HG02852 (cell line): ENCODE results near the gene CHMP4A.
"Not testable (repeated sequence)": the region's sequence is repeated elsewhere in the genome, so short reads cannot be mapped to it uniquely, and the experiment has no call there.

Source experiments
- ATAC-seq: cut with Tn5 transposase; IDR thresholded peaks from one replicate; pipeline ENCODE4 v1.9.1; 2021; ENCODE audit warnings: mild to moderate bottlenecking, moderate library complexity; ENCODE audit not compliant: unreplicated experiment

CHMP4A gene

GRCh38 chr14:24247422-24247821, 34.1 kb upstream of the CHMP4A start:
- no peak for ATAC-seq

DNA sequence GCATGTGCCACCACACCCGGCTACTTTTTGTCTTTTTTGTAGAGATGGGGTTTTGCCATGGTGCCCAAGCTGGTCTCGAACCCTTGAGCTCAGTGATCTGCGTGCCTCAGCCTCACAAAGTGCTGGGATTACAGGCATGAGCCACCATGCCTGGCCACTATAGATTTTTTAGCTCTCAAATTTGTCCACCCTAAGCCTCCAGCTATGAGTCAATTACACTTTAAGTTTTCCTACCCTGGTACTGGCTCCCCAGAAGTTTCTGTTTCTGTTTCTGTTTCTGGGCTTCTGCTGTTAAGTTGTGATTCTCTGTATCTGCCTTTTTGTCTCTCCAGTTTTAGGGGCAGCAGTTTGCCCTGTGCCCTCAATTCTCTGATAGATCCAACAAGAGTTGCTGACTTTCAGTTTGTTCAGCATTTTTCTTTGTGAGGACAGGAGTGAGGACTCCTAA, 33.5 kb upstream of the CHMP4A start:
- ATAC-seq, result no peak

DNA sequence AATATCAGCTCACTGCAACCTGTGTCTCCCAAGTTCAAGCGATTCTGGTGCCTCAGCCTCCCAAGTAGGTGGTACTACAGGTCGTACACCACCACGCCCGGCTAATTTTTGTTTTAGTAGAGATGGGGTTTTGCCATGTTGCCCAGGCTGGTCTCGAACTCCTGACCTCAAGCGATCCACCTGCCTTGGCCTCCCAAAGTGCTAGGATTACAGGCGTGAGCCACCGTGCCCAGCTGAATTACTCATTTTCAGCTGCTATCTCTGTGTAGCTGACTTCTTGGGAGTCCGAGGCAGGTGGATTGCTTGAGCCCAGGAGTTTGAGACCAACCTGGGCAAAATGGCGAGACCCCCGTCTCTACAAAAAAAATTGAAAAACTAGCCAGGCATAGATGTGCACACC, 32.1 kb upstream of the CHMP4A start:
- not testable (repeated sequence) for ATAC-seq

DNA sequence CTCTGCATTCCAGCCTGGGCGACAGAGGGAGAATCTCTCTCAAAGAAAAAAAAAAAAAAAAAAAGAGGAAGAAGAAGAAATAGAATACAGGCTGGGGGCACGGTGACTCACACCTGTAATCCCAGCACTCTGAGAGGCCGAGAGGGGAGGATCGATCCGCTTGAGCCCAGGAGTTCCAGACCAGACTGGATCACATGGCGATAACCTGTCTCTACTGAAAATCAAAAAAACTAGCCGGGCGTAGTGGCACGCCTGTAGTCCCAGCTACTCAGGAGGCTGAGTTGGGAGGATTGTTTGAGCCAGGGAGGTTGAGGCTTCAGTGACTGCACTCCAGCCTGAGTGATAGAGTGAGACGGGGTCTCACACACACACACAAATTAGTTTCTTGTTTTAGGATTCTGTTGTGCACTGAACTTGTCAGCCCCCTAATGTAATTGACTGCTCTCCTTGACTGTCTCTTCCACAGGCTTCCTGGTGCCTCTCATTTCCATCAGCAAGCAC, 30.1 kb upstream of the CHMP4A start:
- no peak for ATAC-seq

DNA sequence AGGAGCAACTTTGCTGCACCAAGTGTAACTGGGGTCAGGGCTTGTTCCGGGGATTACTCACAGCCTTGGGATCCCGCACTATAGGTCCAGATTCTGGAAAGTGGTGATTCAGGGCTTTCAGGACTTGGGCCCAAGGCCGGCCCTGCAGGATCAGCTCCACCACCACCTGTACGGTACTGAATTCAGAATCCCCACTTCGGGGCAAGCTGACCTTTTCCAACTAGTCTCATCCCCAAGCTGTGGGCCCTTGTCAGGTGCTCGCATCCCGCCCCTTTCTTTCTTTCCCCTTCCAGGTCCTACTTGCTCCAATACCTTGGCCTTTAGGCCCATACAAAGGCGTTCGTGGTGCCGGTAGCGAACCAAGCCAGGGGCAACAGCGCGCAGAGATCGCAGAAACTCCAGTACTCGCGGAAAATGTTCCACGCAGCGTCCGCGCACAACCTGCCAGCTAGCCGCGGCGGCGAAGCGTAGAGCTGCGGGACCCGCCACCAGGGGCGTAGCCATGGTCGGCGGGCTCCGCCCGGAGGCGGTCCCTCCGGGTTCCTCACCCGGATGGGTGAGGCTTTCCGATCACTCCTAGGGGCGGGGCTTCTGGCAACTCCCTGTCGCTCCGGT, 28.6 kb upstream of the CHMP4A start:
- ATAC-seq, result peak; percentile 84

GRCh38 chr14:24240110-24240918, 27.0 kb upstream of the CHMP4A start:
- no peak for ATAC-seq

- no peak for ATAC-seq
Measured at GRCh38 chr14:24238527-24239037, 25.3 kb upstream of the CHMP4A start.

GRCh38 chr14:24238123-24238522, 24.8 kb upstream of the CHMP4A start:
- no peak for ATAC-seq

GRCh38 chr14:24237463-24237955, 24.2 kb upstream of the CHMP4A start:
- no peak for ATAC-seq

DNA sequence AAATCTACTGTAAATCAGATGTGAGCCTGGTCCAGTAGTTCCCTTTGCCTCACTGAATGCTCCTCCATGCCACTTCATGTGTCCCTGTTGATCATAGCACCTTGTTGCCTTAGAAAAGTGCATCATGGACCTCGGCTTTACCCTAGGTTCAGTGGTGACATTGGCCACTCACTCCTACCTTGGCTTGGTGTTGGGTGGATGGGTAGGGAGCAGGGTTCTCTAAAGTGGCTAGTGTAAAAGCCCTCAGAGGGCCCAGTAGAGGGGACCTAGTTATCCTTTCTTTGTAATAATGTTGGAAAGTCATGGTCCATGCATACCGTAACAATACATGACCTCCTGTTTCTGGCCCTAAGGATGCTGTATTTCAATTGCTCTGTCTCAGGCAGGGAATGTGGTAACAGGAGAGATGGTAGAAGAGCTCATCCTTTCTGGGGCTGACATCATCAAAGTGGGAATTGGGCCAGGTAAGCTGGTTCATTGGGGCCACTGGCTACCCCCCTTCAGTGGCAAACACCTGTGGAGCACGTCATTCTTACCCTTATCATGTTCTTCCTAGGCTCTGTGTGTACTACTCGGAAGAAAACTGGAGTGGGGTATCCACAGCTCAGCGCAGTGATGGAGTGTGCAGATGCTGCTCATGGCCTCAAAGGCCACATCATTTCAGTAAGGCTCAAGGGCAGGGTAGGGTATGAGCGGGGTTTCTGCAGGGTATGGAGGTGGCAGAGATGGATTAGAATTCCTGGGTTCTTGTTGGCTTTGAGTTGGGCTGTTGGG, 23.6 kb upstream of the CHMP4A start:
- no peak for ATAC-seq

- no peak for ATAC-seq
Measured at GRCh38 chr14:24235804-24236688, 22.8 kb upstream of the CHMP4A start.

DNA sequence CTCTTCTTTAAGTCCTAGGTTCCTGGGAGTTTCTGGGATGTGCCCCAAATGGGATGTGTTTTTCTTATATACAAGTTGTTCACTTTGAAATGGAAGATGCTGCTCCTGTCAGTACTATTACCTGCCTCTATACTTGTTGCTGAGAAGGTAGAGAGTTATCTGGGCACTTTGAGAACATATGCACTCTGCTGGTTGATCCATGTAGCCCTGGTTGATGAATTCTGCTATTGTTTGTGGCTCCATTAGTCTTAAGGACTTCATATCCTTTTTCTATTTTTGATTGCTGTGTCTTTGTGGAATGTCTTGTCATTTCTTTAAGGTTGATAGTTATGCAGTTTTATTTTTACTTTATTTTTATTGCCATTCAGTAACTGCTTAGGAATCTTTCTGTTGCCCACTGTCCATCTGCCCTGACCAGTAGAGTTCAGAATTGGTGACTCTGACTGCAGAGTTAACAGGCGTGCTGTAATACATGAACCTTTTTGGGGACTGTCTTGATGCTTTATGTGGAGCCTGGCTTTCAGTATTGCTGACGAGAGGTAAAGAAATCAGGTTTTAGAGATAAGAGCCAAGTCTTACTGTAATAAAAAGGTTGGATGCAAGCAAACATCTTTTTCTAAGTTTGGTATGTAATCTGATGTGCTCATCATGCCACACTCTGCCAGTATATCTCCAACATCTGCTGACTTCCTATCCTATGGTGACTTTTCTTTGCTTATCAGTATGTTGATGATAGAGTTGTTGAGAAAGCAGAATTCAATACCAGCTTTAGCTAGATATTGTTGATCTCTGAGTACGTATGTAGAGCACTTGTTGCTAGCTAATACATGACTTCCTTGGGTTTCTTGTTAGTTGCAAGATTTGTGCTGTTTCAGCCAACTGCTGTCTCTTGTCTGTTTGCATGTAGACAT, 21.1 kb upstream of the CHMP4A start:
- no peak for ATAC-seq

DNA sequence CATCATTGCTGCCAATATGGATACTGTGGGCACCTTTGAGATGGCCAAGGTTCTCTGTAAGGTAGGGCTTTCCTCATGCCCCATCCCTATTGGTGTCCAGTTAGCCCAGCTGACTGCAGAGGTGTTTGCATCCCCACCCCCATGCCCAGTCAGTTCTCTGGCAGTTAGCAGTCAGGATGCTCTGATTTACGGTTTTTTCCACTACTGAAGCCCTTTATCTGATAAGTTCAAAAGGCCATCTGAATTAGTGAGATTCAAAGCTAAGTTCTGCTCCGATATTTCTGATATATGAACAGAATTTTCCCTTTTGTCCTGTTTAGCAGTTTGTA, 20.2 kb upstream of the CHMP4A start:
- no peak for ATAC-seq

GRCh38 chr14:24232645-24233537, 19.6 kb upstream of the CHMP4A start, which contains the start of gene GMPR2:
GMPR2 (plus strand) TSS chr14:24232929; CDS start chr14:24233254, 325 bp downstream.
- ATAC-seq, result peak; percentile 60

GRCh38 chr14:24232121-24232644, 18.9 kb upstream of the CHMP4A start, which contains the start of gene NEDD8:
NEDD8 (minus strand) TSS chr14:24232367; CDS start chr14:24232267, 100 bp downstream.
- peak; percentile 72 for ATAC-seq

DNA sequence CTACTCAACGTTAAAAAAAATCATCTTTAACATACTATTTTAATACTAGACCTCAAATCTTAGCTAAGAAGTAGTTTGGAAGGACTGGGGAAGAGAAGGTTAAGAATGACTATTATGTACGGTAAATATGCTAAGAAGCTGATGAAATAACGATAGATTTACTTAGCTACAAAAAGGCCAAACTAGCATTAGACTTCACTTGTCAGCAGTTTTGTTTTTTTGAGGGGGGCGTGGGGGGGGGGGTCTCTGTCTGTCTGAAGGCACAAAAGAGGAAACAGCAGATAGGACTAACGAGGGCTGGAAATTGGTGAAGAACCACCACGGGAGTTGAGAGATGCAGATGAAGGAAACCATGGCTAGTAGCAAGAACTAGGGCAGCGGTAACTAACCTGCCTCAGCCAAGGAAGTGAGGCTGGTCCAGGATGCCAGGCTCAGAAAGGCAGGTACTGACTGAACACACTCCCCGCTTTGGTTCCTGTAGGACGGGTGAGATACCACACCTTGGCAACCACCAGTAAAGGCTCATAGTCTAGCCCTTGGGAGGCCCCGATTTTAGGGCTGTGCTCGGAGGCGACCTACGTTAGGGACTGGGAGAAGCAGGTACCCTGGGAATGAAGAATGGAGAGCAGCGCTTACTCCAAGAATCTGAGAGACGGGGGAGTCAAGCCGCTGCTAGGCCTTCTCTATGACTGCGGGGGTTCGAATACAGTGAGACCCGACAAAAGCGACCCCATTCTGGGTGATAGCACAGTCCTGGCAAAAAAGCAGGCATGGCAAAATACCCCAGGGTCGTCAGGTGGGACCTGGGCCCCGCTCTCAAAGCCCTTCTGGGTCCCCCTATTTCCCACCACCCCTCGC, 18.2 kb upstream of the CHMP4A start:
- peak; percentile 3 for ATAC-seq

GRCh38 chr14:24228902-24229301, 15.6 kb upstream of the CHMP4A start:
- ATAC-seq, result no peak
